Neural cell (in vitro differentiated cells): ENCODE results near the gene SPSB3.

Experiments
- EP300 ChIP-seq: fragments of 450-650 bp; conservative IDR thresholded peaks from 2 replicates; pipeline ENCODE4 v1.6.1; 2014; ENCODE audit warnings: antibody characterized with exemption, mild to moderate bottlenecking, moderate library complexity; ENCODE audit not compliant: poor library complexity, severe bottlenecking
- EZH2 ChIP-seq: fragments of 200-600, 300-800 bp; shearing (Covaris generic), sonication (generic); IDR thresholded peaks from 2 replicates; pipeline ENCODE4 v1.6.1; 2014; ENCODE audit warnings: antibody characterized with exemption, low read length, borderline replicate concordance, mild to moderate bottlenecking; ENCODE audit not compliant: insufficient read depth, poor library complexity, severe bottlenecking
- REST ChIP-seq: IDR thresholded peaks from 2 replicates; pipeline ENCODE4 v1.6.1; 2012; ENCODE audit warnings: borderline replicate concordance
- SMC3 ChIP-seq: fragments of 450-650 bp; conservative IDR thresholded peaks from 2 replicates; pipeline ENCODE4 v1.6.1; 2014; ENCODE audit warnings: antibody characterized with exemption, mild to moderate bottlenecking, moderate library complexity; ENCODE audit not compliant: poor library complexity
- TAF1 ChIP-seq: IDR thresholded peaks from 2 replicates; pipeline ENCODE4 v1.6.1; 2012; ENCODE audit warnings: low read depth
- TF ChIP-seq, protein P1 (sequence below): fragments of 450-650 bp; IDR thresholded peaks from 2 replicates; pipeline ENCODE4 v1.5.1; 2014; ENCODE audit warnings: antibody characterized with exemption, mild to moderate bottlenecking, moderate library complexity; ENCODE audit not compliant: poor library complexity, severe bottlenecking

GRCh38 chr16:1777375-1778199 lies 4.8 kb downstream of the SPSB3 start:
- TF ChIP-seq EP300, result no peak
- no peak for TF ChIP-seq TAF1
- TF ChIP-seq SMC3, result no peak
- TF ChIP-seq, protein P1, sequence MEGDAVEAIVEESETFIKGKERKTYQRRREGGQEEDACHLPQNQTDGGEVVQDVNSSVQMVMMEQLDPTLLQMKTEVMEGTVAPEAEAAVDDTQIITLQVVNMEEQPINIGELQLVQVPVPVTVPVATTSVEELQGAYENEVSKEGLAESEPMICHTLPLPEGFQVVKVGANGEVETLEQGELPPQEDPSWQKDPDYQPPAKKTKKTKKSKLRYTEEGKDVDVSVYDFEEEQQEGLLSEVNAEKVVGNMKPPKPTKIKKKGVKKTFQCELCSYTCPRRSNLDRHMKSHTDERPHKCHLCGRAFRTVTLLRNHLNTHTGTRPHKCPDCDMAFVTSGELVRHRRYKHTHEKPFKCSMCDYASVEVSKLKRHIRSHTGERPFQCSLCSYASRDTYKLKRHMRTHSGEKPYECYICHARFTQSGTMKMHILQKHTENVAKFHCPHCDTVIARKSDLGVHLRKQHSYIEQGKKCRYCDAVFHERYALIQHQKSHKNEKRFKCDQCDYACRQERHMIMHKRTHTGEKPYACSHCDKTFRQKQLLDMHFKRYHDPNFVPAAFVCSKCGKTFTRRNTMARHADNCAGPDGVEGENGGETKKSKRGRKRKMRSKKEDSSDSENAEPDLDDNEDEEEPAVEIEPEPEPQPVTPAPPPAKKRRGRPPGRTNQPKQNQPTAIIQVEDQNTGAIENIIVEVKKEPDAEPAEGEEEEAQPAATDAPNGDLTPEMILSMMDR, result no peak
- no peak for TF ChIP-seq REST
- TF ChIP-seq EZH2, result no peak
